ENCODE measurements around the gene PDZD11. TPM values are rescaled to one million over a fixed set of nuclear protein-coding genes. Genes with fewer than 3 reads are reported as not detected.

Gene PDZD11
- total and polyA plus RNA-seq, 9 of the 15 experiments (the other 6 are each of a cell fraction or from before 2014, with no cell fraction given): 21.9 to 109 (median 36.4) TPM

- TF ChIP-seq ARID4B (CRISPR knock-in tag; IDR thresholded peaks at IDR 0.05) (no peak), GMEB1 (CRISPR knock-in tag; IDR thresholded peaks at IDR 0.05) (peak; percentile 87), TAF9B (IDR thresholded peaks at IDR 0.05; ENCODE audit: partially characterized antibody) (peak; percentile 54), PHF8 (IDR thresholded peaks at IDR 0.05; ENCODE audit: borderline replicate concordance, low read length) (peak; percentile 78; the same call in 1 of the 2 replicates), FOXM1 (IDR thresholded peaks at IDR 0.05; ENCODE audit: low read depth) (peak; percentile 96), FOXM1 (CRISPR knock-in tag; IDR thresholded peaks at IDR 0.05; ENCODE audit: low read depth) (no peak), ESRRA (IDR thresholded peaks at IDR 0.05; ENCODE audit: borderline replicate concordance, low read depth) (0 out of 2 replicates have a peak, but pooled peaks have one; percentile 41), MBD2 (IDR thresholded peaks at IDR 0.05; ENCODE audit: borderline replicate concordance, low read depth) (0 out of 2 replicates have a peak, but pooled peaks have one; percentile 26), TBL1XR1 (IDR thresholded peaks at IDR 0.05; ENCODE audit: low read length in 2 of 2) (0 out of 4 replicates have a peak, but pooled peaks of 1 of the 2 experiments have one; percentile 11), SP1 (CRISPR knock-in tag; IDR thresholded peaks at IDR 0.05) (peak; percentile 46; the same call in 1 of the 2 replicates), TFAP4 (CRISPR knock-in tag; IDR thresholded peaks at IDR 0.05; ENCODE audit: borderline replicate concordance) (peak; percentile 61), NR2C2 (CRISPR knock-in tag; IDR thresholded peaks at IDR 0.05) (0 out of 2 replicates have a peak, but pooled peaks have one; percentile 55), NR2C2 (tag; IDR thresholded peaks at IDR 0.05) (peak; percentile 97), NFATC3 (IDR thresholded peaks at IDR 0.05) (no peak), CBX1 (IDR thresholded peaks at IDR 0.05; ENCODE audit: low read depth) (0 out of 2 replicates have a peak, but pooled peaks have one; percentile 32), NFYB (IDR thresholded peaks at IDR 0.05; ENCODE audit: extremely low read depth, insufficient read length) (peak; percentile 50), HDAC1 (IDR thresholded peaks at IDR 0.05) (peak in 1 of 2 experiments; percentile 79; a peak in 2 of 4 replicates), NR2C1 (IDR thresholded peaks at IDR 0.05) (peak; percentile 92), NR2C1 (tag; IDR thresholded peaks at IDR 0.05) (peak; percentile 88), MYC (IDR thresholded peaks at IDR 0.05; ENCODE audit: low read depth, low read length) (0 out of 2 replicates have a peak, but pooled peaks have one; percentile 16), MYC (CRISPR knock-in tag; IDR thresholded peaks at IDR 0.05; ENCODE audit: borderline replicate concordance, low read depth) (no peak)
Measured at GRCh38 chrX:70289793-70290770, at the start of gene PDZD11, which contains the start of gene KIF4A (continued).
